H1 (cell line): Measurements from ENCODE around the gene ADGRV1. TPM values are rescaled to one million over a fixed set of nuclear protein-coding genes. Genes with fewer than 3 reads are reported as not detected.

Experiments used
- EP300 ChIP-seq, 2 experiments: IDR thresholded peaks; 1 replicate in 1 of 2; 2 replicates in 1 of 2; pipeline ENCODE4 v1.6.1; 2011 to 2012; ENCODE audit warnings: low read depth in 2 of 2, low read length in 2 of 2, mild to moderate bottlenecking in 2 of 2, borderline replicate concordance in 1 of 2, inconsistent platforms in 1 of 2, moderate library complexity in 1 of 2
- POU5F1 ChIP-seq: IDR thresholded peaks from 2 replicates; pipeline ENCODE4 v1.6.1; 2011; ENCODE audit warnings: low read depth, mild to moderate bottlenecking, low read length, moderate library complexity
- RNF2 ChIP-seq: fragments of 200-900, 300-1000 bp; sonication (generic); IDR thresholded peaks from 2 replicates; pipeline ENCODE4 v1.7.1; 2016; ENCODE audit warnings: borderline replicate concordance, low read depth, mild to moderate bottlenecking, antibody characterized with exemption, low read length; ENCODE audit not compliant: poor library complexity, severe bottlenecking; ENCODE audit errors: missing control alignments
- polyA plus RNA-seq, 7 experiments: library from polyadenylated mRNA; depleted of rRNA in 3 of 7; stranded (reverse) in 5 of 7; unstranded in 2 of 7; fragments of >200 nt in 5 of 7; fragments of 200-250 nt in 2 of 7; gene quantifications; 1 replicate in 5 of 7; 2 replicates in 1 of 7; 4 replicates in 1 of 7; pipeline versions ENCODE4 v1.2.1 to v1.2.3, GENCODE V29; 2011 to 2013; ENCODE audit warnings: missing spikeins in 2 of 7, mixed read lengths in 2 of 7
- total RNA-seq: library from RNA; stranded (reverse); fragmentation: NEBNext Ultra II Directional; extraction: Animal tissue kit (Norgen Biotek cat#: 25700); gene quantifications from 2 replicates; pipeline ENCODE4 v1.2.1, GENCODE V29; 2021
- TF ChIP-seq, protein P1 (sequence below): fragments of 300-600 bp; sonication (generic); IDR thresholded peaks from 2 replicates; pipeline ENCODE4 v1.7.1; 2012; ENCODE audit warnings: low read length, moderate library complexity, mild to moderate bottlenecking, inconsistent platforms; ENCODE audit not compliant: insufficient replicate concordance

Gene ADGRV1
- total and polyA plus RNA-seq, 2 of the 8 experiments (the other 6 are each of a cell fraction or from before 2014, with no cell fraction given) = 53.1 to 62.2 TPM

- no peak for TF ChIP-seq EP300 (IDR thresholded peaks at IDR 0.05; ENCODE audit: borderline replicate concordance in 1 of 2, low read depth in 2 of 2, low read length in 2 of 2)
- no peak for TF ChIP-seq POU5F1
- TF ChIP-seq RNF2 = no peak
- TF ChIP-seq, protein P1, sequence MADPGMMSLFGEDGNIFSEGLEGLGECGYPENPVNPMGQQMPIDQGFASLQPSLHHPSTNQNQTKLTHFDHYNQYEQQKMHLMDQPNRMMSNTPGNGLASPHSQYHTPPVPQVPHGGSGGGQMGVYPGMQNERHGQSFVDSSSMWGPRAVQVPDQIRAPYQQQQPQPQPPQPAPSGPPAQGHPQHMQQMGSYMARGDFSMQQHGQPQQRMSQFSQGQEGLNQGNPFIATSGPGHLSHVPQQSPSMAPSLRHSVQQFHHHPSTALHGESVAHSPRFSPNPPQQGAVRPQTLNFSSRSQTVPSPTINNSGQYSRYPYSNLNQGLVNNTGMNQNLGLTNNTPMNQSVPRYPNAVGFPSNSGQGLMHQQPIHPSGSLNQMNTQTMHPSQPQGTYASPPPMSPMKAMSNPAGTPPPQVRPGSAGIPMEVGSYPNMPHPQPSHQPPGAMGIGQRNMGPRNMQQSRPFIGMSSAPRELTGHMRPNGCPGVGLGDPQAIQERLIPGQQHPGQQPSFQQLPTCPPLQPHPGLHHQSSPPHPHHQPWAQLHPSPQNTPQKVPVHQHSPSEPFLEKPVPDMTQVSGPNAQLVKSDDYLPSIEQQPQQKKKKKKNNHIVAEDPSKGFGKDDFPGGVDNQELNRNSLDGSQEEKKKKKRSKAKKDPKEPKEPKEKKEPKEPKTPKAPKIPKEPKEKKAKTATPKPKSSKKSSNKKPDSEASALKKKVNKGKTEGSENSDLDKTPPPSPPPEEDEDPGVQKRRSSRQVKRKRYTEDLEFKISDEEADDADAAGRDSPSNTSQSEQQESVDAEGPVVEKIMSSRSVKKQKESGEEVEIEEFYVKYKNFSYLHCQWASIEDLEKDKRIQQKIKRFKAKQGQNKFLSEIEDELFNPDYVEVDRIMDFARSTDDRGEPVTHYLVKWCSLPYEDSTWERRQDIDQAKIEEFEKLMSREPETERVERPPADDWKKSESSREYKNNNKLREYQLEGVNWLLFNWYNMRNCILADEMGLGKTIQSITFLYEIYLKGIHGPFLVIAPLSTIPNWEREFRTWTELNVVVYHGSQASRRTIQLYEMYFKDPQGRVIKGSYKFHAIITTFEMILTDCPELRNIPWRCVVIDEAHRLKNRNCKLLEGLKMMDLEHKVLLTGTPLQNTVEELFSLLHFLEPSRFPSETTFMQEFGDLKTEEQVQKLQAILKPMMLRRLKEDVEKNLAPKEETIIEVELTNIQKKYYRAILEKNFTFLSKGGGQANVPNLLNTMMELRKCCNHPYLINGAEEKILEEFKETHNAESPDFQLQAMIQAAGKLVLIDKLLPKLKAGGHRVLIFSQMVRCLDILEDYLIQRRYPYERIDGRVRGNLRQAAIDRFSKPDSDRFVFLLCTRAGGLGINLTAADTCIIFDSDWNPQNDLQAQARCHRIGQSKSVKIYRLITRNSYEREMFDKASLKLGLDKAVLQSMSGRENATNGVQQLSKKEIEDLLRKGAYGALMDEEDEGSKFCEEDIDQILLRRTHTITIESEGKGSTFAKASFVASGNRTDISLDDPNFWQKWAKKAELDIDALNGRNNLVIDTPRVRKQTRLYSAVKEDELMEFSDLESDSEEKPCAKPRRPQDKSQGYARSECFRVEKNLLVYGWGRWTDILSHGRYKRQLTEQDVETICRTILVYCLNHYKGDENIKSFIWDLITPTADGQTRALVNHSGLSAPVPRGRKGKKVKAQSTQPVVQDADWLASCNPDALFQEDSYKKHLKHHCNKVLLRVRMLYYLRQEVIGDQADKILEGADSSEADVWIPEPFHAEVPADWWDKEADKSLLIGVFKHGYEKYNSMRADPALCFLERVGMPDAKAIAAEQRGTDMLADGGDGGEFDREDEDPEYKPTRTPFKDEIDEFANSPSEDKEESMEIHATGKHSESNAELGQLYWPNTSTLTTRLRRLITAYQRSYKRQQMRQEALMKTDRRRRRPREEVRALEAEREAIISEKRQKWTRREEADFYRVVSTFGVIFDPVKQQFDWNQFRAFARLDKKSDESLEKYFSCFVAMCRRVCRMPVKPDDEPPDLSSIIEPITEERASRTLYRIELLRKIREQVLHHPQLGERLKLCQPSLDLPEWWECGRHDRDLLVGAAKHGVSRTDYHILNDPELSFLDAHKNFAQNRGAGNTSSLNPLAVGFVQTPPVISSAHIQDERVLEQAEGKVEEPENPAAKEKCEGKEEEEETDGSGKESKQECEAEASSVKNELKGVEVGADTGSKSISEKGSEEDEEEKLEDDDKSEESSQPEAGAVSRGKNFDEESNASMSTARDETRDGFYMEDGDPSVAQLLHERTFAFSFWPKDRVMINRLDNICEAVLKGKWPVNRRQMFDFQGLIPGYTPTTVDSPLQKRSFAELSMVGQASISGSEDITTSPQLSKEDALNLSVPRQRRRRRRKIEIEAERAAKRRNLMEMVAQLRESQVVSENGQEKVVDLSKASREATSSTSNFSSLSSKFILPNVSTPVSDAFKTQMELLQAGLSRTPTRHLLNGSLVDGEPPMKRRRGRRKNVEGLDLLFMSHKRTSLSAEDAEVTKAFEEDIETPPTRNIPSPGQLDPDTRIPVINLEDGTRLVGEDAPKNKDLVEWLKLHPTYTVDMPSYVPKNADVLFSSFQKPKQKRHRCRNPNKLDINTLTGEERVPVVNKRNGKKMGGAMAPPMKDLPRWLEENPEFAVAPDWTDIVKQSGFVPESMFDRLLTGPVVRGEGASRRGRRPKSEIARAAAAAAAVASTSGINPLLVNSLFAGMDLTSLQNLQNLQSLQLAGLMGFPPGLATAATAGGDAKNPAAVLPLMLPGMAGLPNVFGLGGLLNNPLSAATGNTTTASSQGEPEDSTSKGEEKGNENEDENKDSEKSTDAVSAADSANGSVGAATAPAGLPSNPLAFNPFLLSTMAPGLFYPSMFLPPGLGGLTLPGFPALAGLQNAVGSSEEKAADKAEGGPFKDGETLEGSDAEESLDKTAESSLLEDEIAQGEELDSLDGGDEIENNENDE = no peak
- TF ChIP-seq, all 59 proteins: peak for 0
Measured at GRCh38 chr5:91114658-91115057, 556.1 kb downstream of the ADGRV1 start (continued).
